ENCODE measurements around the gene ZNF396. TPM values are rescaled to one million over a fixed set of nuclear protein-coding genes. Genes with fewer than 3 reads are reported as not detected.
A peak's percentile ranks its signal among the peaks of the same experiment; 100 is the strongest.

The ZNF396 gene
- 1 to 10 TPM; 2.1 to 3.8 (median 2.4) TPM for total RNA-seq
- 1 to 10 TPM; 1.2 to 2.7 TPM for polyA plus RNA-seq

DNA sequence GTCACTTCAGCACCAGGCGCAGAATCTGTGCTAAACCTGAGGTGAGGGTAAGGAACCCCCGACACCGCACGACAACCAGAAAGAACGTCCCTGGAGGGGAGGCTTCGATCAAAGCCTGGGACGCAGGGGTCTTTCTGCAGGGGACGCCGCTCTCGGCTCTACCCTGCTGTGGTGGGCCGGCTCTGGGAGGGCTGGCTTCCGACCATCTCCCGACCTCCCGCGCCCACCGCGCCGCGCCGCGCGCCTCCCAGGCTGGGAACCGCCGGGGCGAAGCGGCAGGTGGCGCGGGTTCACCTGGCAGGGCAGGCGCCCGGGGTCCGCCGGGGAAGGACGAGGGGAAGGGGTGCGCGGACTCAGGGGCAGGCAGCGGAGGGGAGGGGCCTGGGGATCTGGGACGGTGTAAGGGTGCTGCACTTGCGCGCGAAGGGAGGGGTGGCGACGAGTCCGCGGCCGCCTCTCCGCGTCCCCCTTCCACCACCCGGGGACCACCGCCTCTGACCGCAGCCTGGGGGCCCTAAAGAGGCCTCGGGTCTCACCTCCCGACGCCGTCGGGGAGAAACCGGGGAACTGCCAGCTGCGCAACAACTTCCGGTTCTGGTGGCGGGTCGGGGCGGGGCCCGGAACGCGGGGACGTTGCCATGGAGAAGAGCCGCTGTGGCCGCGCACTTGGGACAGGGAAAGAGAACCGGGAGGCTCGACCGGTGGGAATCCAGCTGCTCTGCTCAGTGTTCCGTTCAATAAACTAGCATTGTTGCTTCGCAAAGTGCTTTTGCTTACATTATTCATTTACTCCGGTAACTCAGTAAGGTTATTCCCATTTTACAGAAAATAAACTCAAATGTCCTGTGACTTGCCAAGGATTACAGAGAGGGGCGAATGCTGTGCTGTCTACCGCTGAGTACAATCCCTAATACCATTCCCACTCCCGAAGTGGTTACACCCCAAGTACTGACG, at the start of gene ZNF396:
Gene ZNF396 (minus strand): TSS at position 596 of the 954 bp plus-strand sequence. CDS start 3,045 bp downstream, outside the sequence.
- H3K36me3 ChIP-seq, result no peaks in the 10 kb centered on the region
- H3K4me3 ChIP-seq, result peak within 1 kb of the TSS; percentile 71 to 95 (median 86)
- H3K27ac ChIP-seq, result peak within 1 kb of the TSS in 3 of 4 donors; percentile 28 to 68 (median 36)
- ATAC-seq (peak; percentile 96 to 98 (median 96)), FAIRE-seq (no peak), DNase-seq (peak; percentile 83 to 95 (median 85))
- TF ChIP-seq, protein P1, sequence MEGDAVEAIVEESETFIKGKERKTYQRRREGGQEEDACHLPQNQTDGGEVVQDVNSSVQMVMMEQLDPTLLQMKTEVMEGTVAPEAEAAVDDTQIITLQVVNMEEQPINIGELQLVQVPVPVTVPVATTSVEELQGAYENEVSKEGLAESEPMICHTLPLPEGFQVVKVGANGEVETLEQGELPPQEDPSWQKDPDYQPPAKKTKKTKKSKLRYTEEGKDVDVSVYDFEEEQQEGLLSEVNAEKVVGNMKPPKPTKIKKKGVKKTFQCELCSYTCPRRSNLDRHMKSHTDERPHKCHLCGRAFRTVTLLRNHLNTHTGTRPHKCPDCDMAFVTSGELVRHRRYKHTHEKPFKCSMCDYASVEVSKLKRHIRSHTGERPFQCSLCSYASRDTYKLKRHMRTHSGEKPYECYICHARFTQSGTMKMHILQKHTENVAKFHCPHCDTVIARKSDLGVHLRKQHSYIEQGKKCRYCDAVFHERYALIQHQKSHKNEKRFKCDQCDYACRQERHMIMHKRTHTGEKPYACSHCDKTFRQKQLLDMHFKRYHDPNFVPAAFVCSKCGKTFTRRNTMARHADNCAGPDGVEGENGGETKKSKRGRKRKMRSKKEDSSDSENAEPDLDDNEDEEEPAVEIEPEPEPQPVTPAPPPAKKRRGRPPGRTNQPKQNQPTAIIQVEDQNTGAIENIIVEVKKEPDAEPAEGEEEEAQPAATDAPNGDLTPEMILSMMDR (IDR thresholded peaks at IDR 0.05), result no peak
- H3K27me3 ChIP-seq, result no peaks in the 10 kb centered on the region
- WGBS, 2 donors, result 1 to 2% methylated on average over 68 to 78 of the region's 78 CpGs
- H3K4me1 ChIP-seq, result no peaks in the 10 kb centered on the region
- intact Hi-C loops (cut with DNase I), result no loop called here
- no peaks in the 10 kb centered on the region for H3K9me3 ChIP-seq

DNA sequence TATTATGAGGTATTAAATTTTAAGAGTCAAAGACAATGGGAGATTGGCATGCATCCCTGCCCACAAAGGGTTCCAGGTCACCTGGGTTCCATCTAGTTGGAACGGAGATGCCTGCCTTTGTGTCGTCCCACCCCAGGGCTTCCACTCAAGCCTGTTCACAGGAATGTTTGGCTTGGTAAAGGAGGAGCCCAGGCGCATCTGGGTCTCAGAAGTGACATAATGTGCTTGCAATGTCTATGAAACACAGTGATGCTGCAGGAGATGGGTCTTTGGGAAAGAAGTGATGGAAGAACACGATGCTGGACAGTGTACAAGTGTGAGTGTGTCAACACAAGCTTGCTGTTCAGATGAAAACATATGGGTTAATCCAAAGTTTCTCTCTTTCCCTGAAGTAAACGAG, 49.6 kb upstream of the ZNF396 start:
- FAIRE-seq (no peak), ATAC-seq (no peak), DNase-seq (no peak)
- Histone ChIP-seq H3K27ac (no peak overlapping the region), H3K4me1 (no peaks in the 10 kb centered on the region), H3K9me3 (no peaks in the 10 kb centered on the region), H3K36me3 (no peaks in the 10 kb centered on the region), H3K4me3 (no peak overlapping the region), H3K27me3 (no peaks in the 10 kb centered on the region)
- 68 to 72% methylated on average over 5 of the region's 5 CpGs for WGBS, 2 donors
- TF ChIP-seq, protein P1 (IDR thresholded peaks at IDR 0.05), result no peak
- intact Hi-C loops (cut with DNase I), result no loop called here

DNA sequence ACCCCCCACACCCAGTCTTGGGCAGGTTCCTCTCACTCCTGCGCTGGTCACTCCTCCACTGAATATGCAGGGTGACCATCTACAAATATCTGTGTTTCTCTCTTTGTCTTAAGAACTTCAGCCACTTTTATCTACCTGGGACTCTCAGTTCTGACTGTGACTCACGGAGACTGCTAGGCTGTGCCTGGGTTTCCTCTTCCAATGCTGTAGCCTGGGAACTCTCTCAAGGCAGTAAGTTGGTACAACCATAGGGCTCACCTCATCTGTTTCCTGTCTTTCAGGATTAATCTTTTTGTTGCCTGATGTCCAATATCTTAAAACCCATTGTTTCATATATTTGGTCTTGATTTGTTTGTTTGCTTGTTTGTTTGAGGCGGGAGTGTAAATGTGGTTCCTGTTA, 47.2 kb upstream of the ZNF396 start:
- H3K4me3 ChIP-seq, result no peak overlapping the region

DNA sequence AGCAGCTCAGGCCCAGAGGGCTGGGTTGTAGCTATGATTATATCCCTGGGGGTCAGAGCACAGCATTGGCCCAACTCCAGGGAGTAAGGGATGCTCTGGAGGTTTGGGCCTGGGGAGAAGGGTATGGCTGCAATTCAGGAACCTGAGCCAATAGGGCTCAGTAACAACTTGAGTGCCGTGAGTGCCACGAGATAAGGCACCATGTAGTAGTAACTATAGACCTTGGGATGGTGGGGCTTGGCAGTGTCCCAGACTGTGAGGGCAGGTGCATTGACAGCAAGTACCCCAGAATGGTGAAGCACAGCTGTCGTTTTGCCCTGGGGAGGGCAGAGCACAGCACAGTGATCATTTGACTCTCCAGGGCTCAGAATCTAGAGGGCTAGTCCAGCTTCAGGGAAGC, 45.1 kb upstream of the ZNF396 start:
- no peak for ATAC-seq

More for the DNA sequence above, 47.2 kb upstream of the ZNF396 start:
- WGBS, 2 donors, result 91 to 92% methylated on average over 3 of the region's 3 CpGs
- Histone ChIP-seq H3K27me3 (no peaks in the 10 kb centered on the region), H3K4me1 (no peaks in the 10 kb centered on the region), H3K36me3 (no peaks in the 10 kb centered on the region), H3K9me3 (no peaks in the 10 kb centered on the region), H3K27ac (no peak overlapping the region)
- no peak for FAIRE-seq
- no peak for ATAC-seq
- no peak for DNase-seq
- intact Hi-C loops (cut with DNase I), result no loop called here
- TF ChIP-seq, protein P1 (IDR thresholded peaks at IDR 0.05), result no peak

More for the DNA sequence above, 45.1 kb upstream of the ZNF396 start:
- H3K4me3 ChIP-seq, result no peak overlapping the region
- no peak overlapping the region for H3K27ac ChIP-seq
- no peaks in the 10 kb centered on the region for H3K4me1 ChIP-seq
- no peaks in the 10 kb centered on the region for H3K27me3 ChIP-seq
- intact Hi-C loops (cut with DNase I), result no loop called here
- FAIRE-seq (no peak), DNase-seq (no peak)
- no peaks in the 10 kb centered on the region for H3K9me3 ChIP-seq
- H3K36me3 ChIP-seq, result no peaks in the 10 kb centered on the region
- TF ChIP-seq, protein P1 (IDR thresholded peaks at IDR 0.05), result no peak
- WGBS, 2 donors, result 32 to 39% methylated on average over 3 of the region's 3 CpGs
